MG63 (cell line): ENCODE measurements around the gene PPM1J. TPM values are rescaled to one million over a fixed set of nuclear protein-coding genes. Genes with fewer than 3 reads are reported as not detected.
"Not testable (repeated sequence)": the region's sequence is repeated elsewhere in the genome, so short reads cannot be mapped to it uniquely, and the experiment has no call there.

ENCODE experiments used
- DNase-seq: peaks from one replicate; pipeline ENCODE4 v3.0.0-alpha.2; 2020
- H3K27me3 ChIP-seq: fragments of 250-450 bp; sonication (Bioruptor Pico); 2 replicates; pipeline ENCODE4 v1.5.1; 2020; ENCODE audit warnings: mild to moderate bottlenecking, moderate library complexity
- H3K36me3 ChIP-seq: fragments of 250-450 bp; sonication (Bioruptor Pico); 2 replicates; pipeline ENCODE4 v1.5.1; 2020; ENCODE audit warnings: mild to moderate bottlenecking, moderate library complexity
- H3K4me3 ChIP-seq: fragments of 250-450 bp; sonication (Bioruptor Pico); 2 replicates; pipeline ENCODE4 v1.5.1; 2020; ENCODE audit warnings: mild to moderate bottlenecking, moderate library complexity
- H3K9me3 ChIP-seq: fragments of 250-450 bp; sonication (Bioruptor Pico); 2 replicates; pipeline ENCODE4 v1.5.1; 2020; ENCODE audit warnings: mild to moderate bottlenecking, moderate library complexity
- total RNA-seq: library from RNA; depleted of rRNA; stranded (reverse); fragments of >200 nt; shearing (Covaris generic); gene quantifications from 2 replicates; pipeline ENCODE4 v1.2.3, GENCODE V29; 2014; ENCODE audit warnings: low replicate concordance

Gene PPM1J
- total RNA-seq, 1 experiment from 2014 or later, result 2.7 TPM

GRCh38 chr1:112724240-112724639 is 9.1 kb upstream of the PPM1J start:
- not testable (repeated sequence) for H3K4me3 ChIP-seq, H3K27me3 ChIP-seq, DNase-seq, H3K36me3 ChIP-seq, H3K9me3 ChIP-seq

GRCh38 chr1:112723511-112723839 is 8.3 kb upstream of the PPM1J start:
- Histone ChIP-seq H3K36me3 (no peaks in the 10 kb centered on the region), H3K27me3 (no peaks in the 10 kb centered on the region), H3K9me3 (no peaks in the 10 kb centered on the region), H3K4me3 (no peak overlapping the region)
- no peak for DNase-seq

- Histone ChIP-seq H3K36me3 (no peaks in the 10 kb centered on the region), H3K4me3 (no peak overlapping the region), H3K9me3 (no peaks in the 10 kb centered on the region), H3K27me3 (no peaks in the 10 kb centered on the region)
- DNase-seq, result no peak
These were observed 7.7 kb upstream of the PPM1J start for GRCh38 chr1:112722601-112723510.

- no peak for DNase-seq
- Histone ChIP-seq H3K4me3 (no peak overlapping the region), H3K27me3 (no peaks in the 10 kb centered on the region), H3K36me3 (no peaks in the 10 kb centered on the region), H3K9me3 (no peaks in the 10 kb centered on the region)
These were observed 6.9 kb upstream of the PPM1J start for GRCh38 chr1:112721966-112722524.

- not testable (repeated sequence) for H3K27me3 ChIP-seq, H3K9me3 ChIP-seq, H3K36me3 ChIP-seq, DNase-seq, H3K4me3 ChIP-seq
These were observed 6.2 kb upstream of the PPM1J start for GRCh38 chr1:112721294-112721693.

GRCh38 chr1:112720800-112721199 is 5.7 kb upstream of the PPM1J start:
- no peaks in the 10 kb centered on the region for H3K9me3 ChIP-seq
- no peaks in the 10 kb centered on the region for H3K27me3 ChIP-seq
- H3K36me3 ChIP-seq, result no peaks in the 10 kb centered on the region
- DNase-seq, result no peak
- no peak overlapping the region for H3K4me3 ChIP-seq

- Histone ChIP-seq H3K4me3 (no peak overlapping the region), H3K27me3 (no peaks in the 10 kb centered on the region; the same call in 1 of the 2 replicates), H3K36me3 (no peaks in the 10 kb centered on the region), H3K9me3 (no peaks in the 10 kb centered on the region)
- no peak for DNase-seq
These were observed 4.6 kb upstream of the PPM1J start for GRCh38 chr1:112719706-112720105.

GRCh38 chr1:112718691-112719418 is 3.7 kb upstream of the PPM1J start:
- DNase-seq, result peak; percentile 90
- H3K27me3 ChIP-seq, result peaks cover 5% of the 10 kb centered on the region; the same call in 1 of the 2 replicates
- no peaks in the 10 kb centered on the region for H3K9me3 ChIP-seq
- H3K36me3 ChIP-seq, result no peaks in the 10 kb centered on the region
- H3K4me3 ChIP-seq, result peak overlapping the region; percentile 20; the same call in 1 of the 2 replicates

GRCh38 chr1:112717263-112717873 is 2.2 kb upstream of the PPM1J start:
- Histone ChIP-seq H3K36me3 (no peaks in the 10 kb centered on the region), H3K4me3 (no peak overlapping the region), H3K9me3 (no peaks in the 10 kb centered on the region), H3K27me3 (peaks cover 5% of the 10 kb centered on the region; the same call in 1 of the 2 replicates)
- no peak for DNase-seq

GRCh38 chr1:112716133-112716720 is 1.1 kb upstream of the PPM1J start:
- H3K36me3 ChIP-seq, result no peaks in the 10 kb centered on the region
- peaks cover 5% of the 10 kb centered on the region; the same call in 1 of the 2 replicates for H3K27me3 ChIP-seq
- peak; percentile 78 for DNase-seq
- H3K4me3 ChIP-seq, result peak overlapping the region; percentile 48
- no peaks in the 10 kb centered on the region for H3K9me3 ChIP-seq

GRCh38 chr1:112714313-112715263 is 544 bp downstream of the PPM1J start:
- H3K27me3 ChIP-seq, result peaks cover 5% of the 10 kb centered on the region; the same call in 1 of the 2 replicates
- DNase-seq, result no peak

GRCh38 chr1:112713466-112714312 is 1.4 kb downstream of the PPM1J start:
- peaks cover 5% of the 10 kb centered on the region; the same call in 1 of the 2 replicates for H3K27me3 ChIP-seq
- no peaks in the 10 kb centered on the region for H3K36me3 ChIP-seq
- no peak for DNase-seq
- H3K9me3 ChIP-seq, result no peaks in the 10 kb centered on the region
- no peak overlapping the region; the same call in 1 of the 2 replicates for H3K4me3 ChIP-seq

More at GRCh38 chr1:112714313-112715263, 544 bp downstream of the PPM1J start:
- H3K9me3 ChIP-seq, result no peaks in the 10 kb centered on the region
- H3K4me3 ChIP-seq, result peak overlapping the region; percentile 48
- no peaks in the 10 kb centered on the region for H3K36me3 ChIP-seq

- Histone ChIP-seq H3K9me3 (no peaks in the 10 kb centered on the region), H3K36me3 (no peaks in the 10 kb centered on the region), H3K4me3 (no peak overlapping the region), H3K27me3 (peaks cover 5% of the 10 kb centered on the region; the same call in 1 of the 2 replicates)
- no peak for DNase-seq
These were observed 2.4 kb downstream of the PPM1J start for GRCh38 chr1:112712701-112713128.

- H3K9me3 ChIP-seq, result no peaks in the 10 kb centered on the region
- H3K4me3 ChIP-seq, result no peak overlapping the region
- no peaks in the 10 kb centered on the region for H3K36me3 ChIP-seq
- H3K27me3 ChIP-seq, result peaks cover 5% of the 10 kb centered on the region; the same call in 1 of the 2 replicates
- no peak for DNase-seq
These were observed 2.9 kb downstream of the PPM1J start for GRCh38 chr1:112712191-112712590.
